RWPE2 (cell line): ENCODE results near the gene NARF.
"Not testable (repeated sequence)": the region's sequence is repeated elsewhere in the genome, so short reads cannot be mapped to it uniquely, and the experiment has no call there.

Source experiments
- ATAC-seq: fragments of 200-7000 bp; cut with Tn5 transposase; 3 replicates; pipeline ENCODE4 v1.9.1; 2021; ENCODE audit warnings: low read depth
- DNase-seq: peaks from one replicate; pipeline ENCODE4 v3.0.0-alpha.2; 2020; ENCODE audit warnings: low spot score
- H3K27ac ChIP-seq: fragments of 450-650 bp; 2 replicates; pipeline ENCODE4 v1.5.1; 2017; ENCODE audit warnings: mild to moderate bottlenecking; ENCODE audit not compliant: poor library complexity, severe bottlenecking
- H3K27me3 ChIP-seq: fragments of 250-450 bp; sonication (Bioruptor Pico); 2 replicates; pipeline ENCODE4 v1.5.1; 2021; ENCODE audit warnings: mild to moderate bottlenecking, moderate library complexity; ENCODE audit not compliant: insufficient read depth, poor library complexity, severe bottlenecking
- H3K36me3 ChIP-seq: fragments of 250-450 bp; sonication (Bioruptor Pico); 2 replicates; pipeline ENCODE4 v1.5.1; 2020; ENCODE audit warnings: low read depth, mild to moderate bottlenecking, moderate library complexity
- H3K4me1 ChIP-seq: fragments of 250-450 bp; sonication (Bioruptor Pico); 2 replicates; pipeline ENCODE4 v1.5.1; 2021; ENCODE audit warnings: mild to moderate bottlenecking, moderate library complexity; ENCODE audit not compliant: insufficient read depth, poor library complexity, severe bottlenecking
- H3K4me3 ChIP-seq: fragments of 250-450 bp; sonication (Bioruptor Pico); 2 replicates; pipeline ENCODE4 v1.5.1; 2021; ENCODE audit warnings: mild to moderate bottlenecking, moderate library complexity; ENCODE audit not compliant: severe bottlenecking
- H3K9me3 ChIP-seq: fragments of 250-450 bp; sonication (Bioruptor Pico); 2 replicates; pipeline ENCODE4 v1.5.1; 2021; ENCODE audit warnings: mild to moderate bottlenecking, moderate library complexity; ENCODE audit not compliant: severe bottlenecking
- CTCF ChIP-seq: fragments of 450-650 bp; IDR thresholded peaks from one replicate; pipeline ENCODE4 v1.5.1; 2017; ENCODE audit warnings: mild to moderate bottlenecking, moderate library complexity; ENCODE audit not compliant: poor library complexity, severe bottlenecking

Gene NARF

GRCh38 chr17:82449883-82450356, 8.6 kb upstream of the NARF start:
- no peaks in the 10 kb centered on the region for H3K9me3 ChIP-seq
- ATAC-seq (no peak), DNase-seq (no peak)
- peak overlapping the region; percentile 53 for H3K27ac ChIP-seq
- TF ChIP-seq CTCF, result no peak
- H3K4me1 ChIP-seq, result no peaks in the 10 kb centered on the region
- no peaks in the 10 kb centered on the region for H3K27me3 ChIP-seq
- H3K4me3 ChIP-seq, result peak overlapping the region; percentile 60
- H3K36me3 ChIP-seq, result no peaks in the 10 kb centered on the region

GRCh38 chr17:82450357-82451106, 8.0 kb upstream of the NARF start, which contains the start of gene CYBC1:
CYBC1 (minus strand) TSS chr17:82450752; CDS start chr17:82449254, 1,498 bp downstream.
- ATAC-seq (peak; percentile 91), DNase-seq (no peak)
- no peaks in the 10 kb centered on the region for H3K4me1 ChIP-seq
- TF ChIP-seq CTCF, result no peak
- peak within 1 kb of the TSS; percentile 60 for H3K4me3 ChIP-seq
- no peaks in the 10 kb centered on the region for H3K9me3 ChIP-seq
- no peaks in the 10 kb centered on the region for H3K36me3 ChIP-seq
- peak within 1 kb of the TSS; percentile 53 for H3K27ac ChIP-seq
- H3K27me3 ChIP-seq, result no peaks in the 10 kb centered on the region

GRCh38 chr17:82452162-82452561, 6.4 kb upstream of the NARF start:
- no peaks in the 10 kb centered on the region for H3K9me3 ChIP-seq
- no peak for TF ChIP-seq CTCF
- ATAC-seq, result no peak
- H3K4me1 ChIP-seq, result no peaks in the 10 kb centered on the region
- no peak overlapping the region for H3K4me3 ChIP-seq
- H3K27ac ChIP-seq, result no peak overlapping the region
- no peaks in the 10 kb centered on the region for H3K36me3 ChIP-seq
- no peaks in the 10 kb centered on the region for H3K27me3 ChIP-seq
- no peak for DNase-seq

- H3K4me3 ChIP-seq, H3K27ac ChIP-seq, ATAC-seq, H3K4me1 ChIP-seq, H3K9me3 ChIP-seq, H3K36me3 ChIP-seq, H3K27me3 ChIP-seq, DNase-seq: not testable (repeated sequence)
These were observed 5.4 kb upstream of the NARF start for GRCh38 chr17:82453151-82453550.

- not testable (repeated sequence) for DNase-seq, H3K9me3 ChIP-seq, ATAC-seq, H3K4me1 ChIP-seq, H3K4me3 ChIP-seq, H3K27me3 ChIP-seq, H3K27ac ChIP-seq, H3K36me3 ChIP-seq
These were observed 4.8 kb upstream of the NARF start for GRCh38 chr17:82453706-82454105.
